T-helper 1 cell treated with Interleukin-12 subunit alpha and Interleukin-12 subunit beta and Interleukin-4 antibody, amounts not matched to agents 30 μg/mL and 1 μg/mL, for 36 hours (primary cell): ENCODE measurements around the gene PFKP.

Experiments used
- H3K27ac Mint-ChIP-seq: one replicate; pipeline ENCODE4 v1.8.0; 2021; ENCODE audit warnings: mild to moderate bottlenecking, mixed read lengths
- H3K27me3 Mint-ChIP-seq: one replicate; pipeline ENCODE4 v1.8.0; 2021; ENCODE audit warnings: low read depth, mixed read lengths
- H3K36me3 Mint-ChIP-seq: one replicate; pipeline ENCODE4 v1.8.0; 2021; ENCODE audit warnings: low read depth, mixed read lengths
- H3K4me1 Mint-ChIP-seq: one replicate; pipeline ENCODE4 v1.8.0; 2021; ENCODE audit warnings: low read depth, mixed read lengths
- H3K4me3 Mint-ChIP-seq: one replicate; pipeline ENCODE4 v1.8.0; 2021; ENCODE audit warnings: mild to moderate bottlenecking, moderate library complexity, mixed read lengths
- H3K9me3 Mint-ChIP-seq: one replicate; pipeline ENCODE4 v1.8.0; 2021; ENCODE audit warnings: mixed read lengths

Gene PFKP

GRCh38 chr10:3072641-3073360 is 5.5 kb downstream of the PFKP start:
- Mint-ChIP-seq H3K4me1 (peaks cover 56% of the 10 kb centered on the region), H3K4me3 (no peak overlapping the region), H3K27ac (no peak overlapping the region), H3K27me3 (no peaks in the 10 kb centered on the region), H3K9me3 (no peaks in the 10 kb centered on the region), H3K36me3 (peaks cover 37% of the 10 kb centered on the region)

DNA sequence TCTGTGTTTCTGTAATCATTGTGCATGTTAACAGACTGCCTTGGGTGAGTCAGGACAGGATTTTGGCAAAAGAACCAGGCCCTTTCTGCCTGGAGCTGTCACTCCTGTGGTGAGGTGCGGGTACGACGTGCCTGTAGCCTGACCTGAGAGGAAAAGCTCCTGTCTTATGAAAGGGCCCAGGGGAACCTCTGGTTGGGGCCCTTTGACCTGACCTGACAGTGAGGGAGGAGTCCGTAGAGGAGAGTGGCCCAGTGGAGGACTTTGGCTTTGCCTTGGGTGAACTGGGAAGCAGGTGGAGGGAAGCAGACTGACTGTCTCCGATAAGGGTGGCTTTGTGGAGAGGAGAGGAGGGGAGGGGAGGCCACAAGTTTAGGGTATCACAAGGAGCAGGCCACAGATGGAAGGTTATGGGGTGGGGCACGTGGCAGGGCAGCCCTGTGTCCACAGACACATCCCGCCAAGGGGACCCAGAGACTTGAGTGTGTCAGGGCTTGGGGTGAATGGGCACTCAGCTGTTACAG is 6.9 kb downstream of the PFKP start:
- peaks cover 38% of the 10 kb centered on the region for H3K36me3 Mint-ChIP-seq
- no peaks in the 10 kb centered on the region for H3K27me3 Mint-ChIP-seq
- H3K9me3 Mint-ChIP-seq: no peaks in the 10 kb centered on the region
- H3K4me1 Mint-ChIP-seq: peaks cover 59% of the 10 kb centered on the region
- H3K27ac Mint-ChIP-seq: peak overlapping the region; percentile 63
- H3K4me3 Mint-ChIP-seq: no peak overlapping the region

DNA sequence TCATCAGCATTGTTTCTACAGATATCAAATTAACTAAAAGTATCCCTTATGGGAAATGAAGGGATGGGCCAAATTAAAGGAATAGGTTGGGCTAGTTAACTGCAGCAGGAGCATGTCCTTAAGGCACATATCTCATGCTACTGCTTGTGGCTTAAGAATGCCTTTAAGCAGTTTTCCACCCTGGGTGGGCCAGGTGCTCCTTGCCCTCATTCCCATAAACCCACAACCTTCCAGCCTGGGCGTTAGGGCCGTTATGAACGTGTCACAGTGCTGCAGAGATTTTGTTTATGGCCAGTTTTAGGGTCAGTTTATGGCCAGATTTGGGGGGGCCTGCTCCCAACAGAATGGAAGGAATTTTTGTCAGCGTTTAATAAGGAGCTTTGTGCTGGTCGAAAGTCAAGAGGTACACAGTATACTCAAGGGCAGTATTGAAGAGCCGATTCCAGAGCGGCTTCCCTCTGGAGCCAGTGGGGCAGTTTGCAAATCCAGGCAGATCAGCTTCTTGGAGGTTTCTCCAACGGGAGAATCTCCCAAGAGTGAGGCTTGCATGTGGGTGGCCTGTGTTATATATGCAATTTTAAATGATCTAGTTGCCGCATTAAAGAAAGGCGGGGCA is 7.7 kb downstream of the PFKP start:
- Mint-ChIP-seq H3K27ac (no peak overlapping the region), H3K4me3 (no peak overlapping the region), H3K9me3 (no peaks in the 10 kb centered on the region), H3K36me3 (peaks cover 33% of the 10 kb centered on the region), H3K4me1 (peaks cover 53% of the 10 kb centered on the region), H3K27me3 (no peaks in the 10 kb centered on the region)

GRCh38 chr10:3076138-3076537 is 8.8 kb downstream of the PFKP start:
- H3K27ac Mint-ChIP-seq: no peak overlapping the region
- H3K9me3 Mint-ChIP-seq: no peaks in the 10 kb centered on the region
- no peaks in the 10 kb centered on the region for H3K27me3 Mint-ChIP-seq
- H3K36me3 Mint-ChIP-seq: peaks cover 31% of the 10 kb centered on the region
- H3K4me1 Mint-ChIP-seq: peaks cover 49% of the 10 kb centered on the region
- no peak overlapping the region for H3K4me3 Mint-ChIP-seq

- Mint-ChIP-seq H3K4me1 (peaks cover 41% of the 10 kb centered on the region), H3K27me3 (no peaks in the 10 kb centered on the region), H3K36me3 (peaks cover 24% of the 10 kb centered on the region), H3K27ac (no peak overlapping the region), H3K4me3 (no peak overlapping the region), H3K9me3 (no peaks in the 10 kb centered on the region)
Measured at GRCh38 chr10:3077509-3077908, 10.2 kb downstream of the PFKP start.

DNA sequence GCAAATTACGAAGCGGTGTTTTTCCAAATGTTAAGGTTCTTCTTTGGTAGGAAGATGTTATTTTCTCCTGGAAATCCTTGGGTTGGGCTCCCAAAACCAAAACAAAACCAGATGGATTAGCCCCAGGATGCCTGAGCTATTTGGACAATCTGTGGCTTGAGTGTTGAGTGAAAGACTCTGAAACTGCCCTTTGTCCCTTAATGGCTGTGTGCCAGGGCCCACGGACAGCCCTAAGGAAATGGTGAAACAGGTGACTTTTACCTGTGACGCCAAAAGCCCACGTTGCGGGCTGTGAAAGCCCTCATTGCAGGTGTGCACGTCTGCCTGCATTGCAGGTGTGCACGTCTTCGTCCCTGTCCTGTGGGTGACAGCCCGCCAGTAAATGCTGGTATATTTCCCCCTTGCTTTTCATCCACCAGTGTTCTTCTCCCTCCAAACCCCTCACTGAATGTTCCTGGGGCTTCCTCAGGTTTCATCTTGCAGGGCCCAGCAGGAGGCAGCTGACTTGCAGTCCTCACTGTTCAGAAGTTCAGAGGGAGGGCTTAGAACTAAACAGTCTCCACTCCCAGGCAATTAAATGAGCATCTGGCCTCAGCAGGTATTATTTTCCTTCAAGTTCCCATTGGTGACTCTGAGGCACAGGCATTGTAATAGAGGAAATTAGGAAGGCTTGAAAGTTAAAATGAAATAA is 10.7 kb downstream of the PFKP start:
- Mint-ChIP-seq H3K9me3 (no peaks in the 10 kb centered on the region), H3K4me1 (peaks cover 38% of the 10 kb centered on the region), H3K4me3 (no peak overlapping the region), H3K27ac (peak overlapping the region; percentile 15), H3K27me3 (no peaks in the 10 kb centered on the region), H3K36me3 (peaks cover 26% of the 10 kb centered on the region)

DNA sequence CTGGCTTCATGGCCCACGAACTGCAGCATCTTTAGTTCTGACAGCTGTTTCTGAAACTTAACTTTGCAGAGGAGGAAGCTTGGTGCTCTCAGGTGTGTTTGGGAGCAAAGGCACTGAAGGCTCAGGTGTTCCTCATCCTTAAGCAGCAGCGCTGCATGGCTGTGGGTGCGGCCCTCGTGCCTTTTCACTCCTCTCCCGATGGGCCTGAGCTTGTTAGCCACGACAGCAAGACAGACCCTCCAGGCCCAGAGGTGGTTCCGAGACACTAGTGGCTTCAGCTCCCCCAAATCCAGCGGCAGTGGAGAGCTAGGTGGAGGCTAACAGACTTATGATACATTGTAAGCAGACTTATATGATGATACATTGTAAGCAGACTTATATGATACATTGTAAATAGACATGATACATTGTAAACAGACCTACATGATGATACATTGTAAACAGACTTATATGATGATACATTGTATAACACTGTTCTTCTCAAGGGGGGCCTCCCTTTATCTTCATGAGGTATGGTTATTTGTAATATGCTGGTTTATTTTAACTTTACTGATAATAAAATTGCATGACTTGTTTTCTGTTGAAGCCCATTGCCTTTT is 14.1 kb downstream of the PFKP start:
- no peak overlapping the region for H3K4me3 Mint-ChIP-seq
- no peaks in the 10 kb centered on the region for H3K9me3 Mint-ChIP-seq
- no peak overlapping the region for H3K27ac Mint-ChIP-seq
- peaks cover 26% of the 10 kb centered on the region for H3K4me1 Mint-ChIP-seq
- H3K27me3 Mint-ChIP-seq: no peaks in the 10 kb centered on the region
- H3K36me3 Mint-ChIP-seq: peaks cover 28% of the 10 kb centered on the region

GRCh38 chr10:3082290-3082689 is 14.9 kb downstream of the PFKP start:
- Mint-ChIP-seq H3K27me3 (no peaks in the 10 kb centered on the region), H3K4me3 (no peak overlapping the region), H3K27ac (no peak overlapping the region), H3K9me3 (no peaks in the 10 kb centered on the region), H3K4me1 (peaks cover 21% of the 10 kb centered on the region), H3K36me3 (peaks cover 25% of the 10 kb centered on the region)

- no peak overlapping the region for H3K4me3 Mint-ChIP-seq
- no peaks in the 10 kb centered on the region for H3K9me3 Mint-ChIP-seq
- H3K27me3 Mint-ChIP-seq: no peaks in the 10 kb centered on the region
- no peak overlapping the region for H3K27ac Mint-ChIP-seq
- H3K4me1 Mint-ChIP-seq: peaks cover 24% of the 10 kb centered on the region
- peaks cover 26% of the 10 kb centered on the region for H3K36me3 Mint-ChIP-seq
Measured at GRCh38 chr10:3085785-3086567, 18.6 kb downstream of the PFKP start.

GRCh38 chr10:3090388-3090787 is 23.0 kb downstream of the PFKP start:
- no peaks in the 10 kb centered on the region for H3K27me3 Mint-ChIP-seq
- peaks cover 53% of the 10 kb centered on the region for H3K4me1 Mint-ChIP-seq
- H3K36me3 Mint-ChIP-seq: peaks cover 40% of the 10 kb centered on the region
- H3K27ac Mint-ChIP-seq: peak overlapping the region; percentile 15
- no peak overlapping the region for H3K4me3 Mint-ChIP-seq
- no peaks in the 10 kb centered on the region for H3K9me3 Mint-ChIP-seq

DNA sequence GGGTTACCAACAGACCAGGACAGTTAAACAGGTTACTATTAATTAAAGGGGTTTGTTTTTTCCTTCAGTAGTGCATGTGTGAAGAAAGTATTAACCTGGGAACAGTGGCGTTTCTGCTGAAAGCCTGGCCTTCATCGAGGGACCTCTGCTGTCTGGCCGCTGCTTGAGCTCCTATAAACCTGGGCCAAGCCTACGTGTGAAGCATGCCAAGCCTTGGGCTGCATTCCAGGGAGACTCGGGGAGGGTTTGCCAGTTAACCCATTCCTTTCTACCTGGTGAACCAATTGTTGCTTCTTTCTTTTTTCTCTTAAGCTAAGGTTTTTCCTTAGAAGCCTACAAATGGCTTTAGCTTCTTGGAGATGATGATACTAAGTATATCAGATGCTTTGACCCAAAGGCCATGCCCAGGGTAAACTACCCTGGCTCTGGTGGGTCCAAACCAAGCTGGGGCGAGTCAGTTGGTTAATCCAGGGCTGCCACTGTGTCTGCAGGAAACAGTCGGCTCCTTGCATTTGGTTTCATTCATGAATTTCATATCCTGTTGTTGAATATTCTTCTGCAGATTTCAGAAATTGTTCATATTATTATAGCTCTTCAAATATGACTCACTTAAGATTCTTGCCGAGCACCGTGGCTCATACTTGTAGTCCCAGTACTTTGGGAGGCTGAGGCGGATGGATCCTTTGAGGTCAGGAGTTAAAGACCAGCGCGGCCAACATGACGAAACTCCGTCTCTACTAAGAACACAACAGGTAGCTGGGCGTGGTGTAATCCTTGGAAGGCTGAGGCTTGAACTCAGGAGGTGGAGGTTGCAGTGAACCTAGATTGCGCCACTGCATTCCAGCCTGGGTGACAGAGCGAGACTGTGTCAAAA is 23.8 kb downstream of the PFKP start:
- H3K9me3 Mint-ChIP-seq: no peaks in the 10 kb centered on the region
- H3K36me3 Mint-ChIP-seq: peaks cover 41% of the 10 kb centered on the region
- no peaks in the 10 kb centered on the region for H3K27me3 Mint-ChIP-seq
- H3K4me3 Mint-ChIP-seq: peak overlapping the region; percentile 66
- peaks cover 57% of the 10 kb centered on the region for H3K4me1 Mint-ChIP-seq
- peak overlapping the region; percentile 91 for H3K27ac Mint-ChIP-seq

GRCh38 chr10:3091921-3092320 is 24.6 kb downstream of the PFKP start:
- Mint-ChIP-seq H3K4me1 (peaks cover 56% of the 10 kb centered on the region), H3K27ac (peak overlapping the region; percentile 73), H3K27me3 (no peaks in the 10 kb centered on the region), H3K9me3 (no peaks in the 10 kb centered on the region), H3K4me3 (peak overlapping the region; percentile 8), H3K36me3 (peaks cover 37% of the 10 kb centered on the region)

DNA sequence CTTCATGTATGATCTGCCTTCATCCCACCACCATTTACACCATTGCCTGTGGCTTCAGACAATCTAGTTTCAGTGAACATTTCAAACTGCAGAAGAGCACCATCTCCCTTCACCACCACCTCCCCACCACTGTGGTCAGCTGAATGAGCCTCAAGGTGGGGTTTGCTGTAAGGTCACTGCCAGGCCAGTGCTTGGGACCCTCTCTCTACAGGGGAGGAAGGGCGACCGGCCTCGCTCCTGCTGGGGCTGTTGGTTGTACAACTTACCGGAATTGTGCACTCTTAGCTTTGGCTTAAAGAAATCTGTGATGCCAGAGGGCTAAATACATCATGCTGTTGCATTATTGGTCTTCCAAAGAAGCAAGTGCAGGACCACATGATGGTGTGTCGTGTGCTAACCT is 26.6 kb downstream of the PFKP start:
- H3K36me3 Mint-ChIP-seq: peaks cover 40% of the 10 kb centered on the region
- H3K27ac Mint-ChIP-seq: peak overlapping the region; percentile 76
- peaks cover 59% of the 10 kb centered on the region for H3K4me1 Mint-ChIP-seq
- H3K27me3 Mint-ChIP-seq: no peaks in the 10 kb centered on the region
- H3K9me3 Mint-ChIP-seq: no peaks in the 10 kb centered on the region
- H3K4me3 Mint-ChIP-seq: peak overlapping the region; percentile 19
